Glomerular endothelial cell (primary cell): ENCODE data around the gene DHRS1. TPM values are rescaled to one million over a fixed set of nuclear protein-coding genes. Genes with fewer than 3 reads are reported as not detected.

Experiments used
- DNase-seq: peaks from one replicate; pipeline ENCODE4 v3.0.0-alpha.2; 2011; ENCODE audit warnings: low read depth, low spot score; ENCODE audit errors: extremely low read depth
- total RNA-seq: library from RNA; depleted of rRNA; stranded (reverse); fragments of >200 nt; gene quantifications from 2 replicates; pipeline ENCODE4 v1.2.3, GENCODE V29; 2015

DHRS1 gene
- total RNA-seq, 1 donor from 2014 or later, result 36.1 TPM

DNA sequence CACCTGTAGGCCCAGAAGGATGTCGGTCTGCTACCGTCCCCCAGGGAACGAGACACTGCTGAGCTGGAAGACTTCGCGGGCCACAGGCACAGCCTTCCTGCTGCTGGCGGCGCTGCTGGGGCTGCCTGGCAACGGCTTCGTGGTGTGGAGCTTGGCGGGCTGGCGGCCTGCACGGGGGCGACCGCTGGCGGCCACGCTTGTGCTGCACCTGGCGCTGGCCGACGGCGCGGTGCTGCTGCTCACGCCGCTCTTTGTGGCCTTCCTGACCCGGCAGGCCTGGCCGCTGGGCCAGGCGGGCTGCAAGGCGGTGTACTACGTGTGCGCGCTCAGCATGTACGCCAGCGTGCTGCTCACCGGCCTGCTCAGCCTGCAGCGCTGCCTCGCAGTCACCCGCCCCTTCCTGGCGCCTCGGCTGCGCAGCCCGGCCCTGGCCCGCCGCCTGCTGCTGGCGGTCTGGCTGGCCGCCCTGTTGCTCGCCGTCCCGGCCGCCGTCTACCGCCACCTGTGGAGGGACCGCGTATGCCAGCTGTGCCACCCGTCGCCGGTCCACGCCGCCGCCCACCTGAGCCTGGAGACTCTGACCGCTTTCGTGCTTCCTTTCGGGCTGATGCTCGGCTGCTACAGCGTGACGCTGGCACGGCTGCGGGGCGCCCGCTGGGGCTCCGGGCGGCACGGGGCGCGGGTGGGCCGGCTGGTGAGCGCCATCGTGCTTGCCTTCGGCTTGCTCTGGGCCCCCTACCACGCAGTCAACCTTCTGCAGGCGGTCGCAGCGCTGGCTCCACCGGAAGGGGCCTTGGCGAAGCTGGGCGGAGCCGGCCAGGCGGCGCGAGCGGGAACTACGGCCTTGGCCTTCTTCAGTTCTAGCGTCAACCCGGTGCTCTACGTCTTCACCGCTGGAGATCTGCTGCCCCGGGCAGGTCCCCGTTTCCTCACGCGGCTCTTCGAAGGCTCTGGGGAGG lies 11.3 kb upstream of the DHRS1 start, which contains the start of gene LTB4R:
Gene LTB4R, plus strand, starts transcription at position 857 of the 959 bp plus-strand sequence. CDS start 4,150 bp downstream, outside the sequence.
- DNase-seq, result no peak

DNA sequence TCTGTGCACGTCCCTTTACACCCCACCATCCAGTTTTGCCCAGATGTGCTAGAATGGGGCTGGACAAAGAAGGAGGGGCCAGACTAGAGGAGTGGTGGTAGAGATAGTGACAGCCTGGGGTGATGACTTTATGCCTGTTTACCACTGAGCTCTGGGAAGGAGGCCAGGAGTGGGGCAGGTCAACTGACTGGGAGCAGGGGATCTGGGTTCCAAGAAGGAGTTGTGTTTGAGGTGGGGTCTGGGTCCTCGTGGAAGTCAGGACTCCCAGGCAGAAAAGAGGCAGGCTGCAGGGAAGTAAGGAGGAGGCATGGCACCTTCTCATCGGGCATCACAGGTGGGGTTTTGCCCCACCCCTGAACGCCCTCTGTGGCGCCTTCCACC lies 10.7 kb upstream of the DHRS1 start:
- no peak for DNase-seq

DNA sequence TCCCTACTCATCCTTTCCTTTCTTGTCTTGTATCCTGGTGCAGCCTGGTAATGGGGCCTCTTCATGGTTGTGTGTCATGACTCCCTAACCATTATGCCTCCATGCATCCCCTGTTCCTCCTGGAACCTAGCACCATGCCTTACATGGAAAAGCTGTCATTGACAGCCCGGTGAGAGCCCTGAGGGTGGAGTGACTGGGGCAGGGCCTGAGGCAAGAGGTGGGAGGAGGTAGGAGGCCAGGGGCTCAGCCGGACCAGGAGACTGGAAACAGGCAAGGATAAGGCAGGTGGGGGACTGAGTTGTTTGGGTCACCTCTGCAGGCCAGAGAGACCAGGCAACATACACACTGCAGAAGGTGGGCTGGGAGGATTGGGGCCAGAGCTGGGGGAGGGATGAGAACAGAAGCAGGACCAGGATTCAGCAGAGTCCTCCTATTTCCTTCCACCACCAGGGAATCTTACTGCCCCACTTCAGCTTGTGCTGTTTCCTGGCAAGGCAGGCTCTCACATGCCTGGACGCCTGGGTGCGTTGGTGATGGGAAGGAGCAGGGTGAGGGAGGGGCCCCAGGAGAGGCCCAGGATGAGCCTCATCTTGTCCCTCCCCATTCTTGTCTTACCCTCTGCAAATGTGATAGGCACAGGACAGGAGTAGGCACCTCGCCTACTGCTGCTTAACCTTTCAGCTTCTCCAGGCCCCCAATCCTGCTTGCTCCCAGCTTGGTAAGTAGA lies 10.1 kb upstream of the DHRS1 start, which contains the start of gene LTB4R2:
Gene LTB4R2, plus strand, starts transcription at position 603 of the 727 bp plus-strand sequence. CDS start 525 bp downstream, outside the sequence.
- DNase-seq, result no peak

DNA sequence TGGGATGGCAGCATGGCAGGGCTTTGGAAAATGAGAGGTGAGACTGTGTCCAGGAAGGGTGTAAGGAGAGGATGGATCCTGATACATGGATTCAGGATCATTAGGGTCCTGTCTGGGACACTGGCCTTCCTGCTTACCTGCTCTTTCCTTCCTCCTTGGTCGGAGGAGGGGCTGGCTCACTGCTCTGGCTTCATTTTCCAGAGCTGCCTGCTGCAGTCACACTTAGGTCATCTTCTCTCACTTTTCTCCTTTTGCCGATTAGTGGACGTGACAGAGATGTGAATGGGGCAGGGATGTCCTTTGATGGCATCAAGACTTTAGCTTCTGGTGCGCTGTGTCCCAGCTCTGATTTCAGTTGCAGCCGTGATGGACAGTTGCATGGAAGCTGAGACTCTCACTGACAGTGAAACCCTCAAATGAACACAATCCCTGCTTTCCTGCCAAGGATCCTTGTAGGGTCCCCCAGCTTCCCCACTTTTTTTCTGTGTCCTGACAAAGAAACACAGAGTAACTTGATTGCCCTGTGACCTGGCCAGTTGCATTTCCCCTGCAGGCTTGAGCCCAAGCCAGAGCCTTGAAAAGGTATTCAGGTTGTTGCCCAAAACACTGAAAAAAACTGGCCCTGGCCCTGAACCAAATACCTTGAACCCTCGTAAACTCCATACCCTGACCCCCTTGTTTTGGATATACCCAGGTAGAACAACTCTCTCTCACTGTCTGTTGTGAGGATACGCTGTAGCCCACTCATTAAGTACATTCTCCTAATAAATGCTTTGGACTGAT lies 9.0 kb upstream of the DHRS1 start:
- DNase-seq, result no peak

DNA sequence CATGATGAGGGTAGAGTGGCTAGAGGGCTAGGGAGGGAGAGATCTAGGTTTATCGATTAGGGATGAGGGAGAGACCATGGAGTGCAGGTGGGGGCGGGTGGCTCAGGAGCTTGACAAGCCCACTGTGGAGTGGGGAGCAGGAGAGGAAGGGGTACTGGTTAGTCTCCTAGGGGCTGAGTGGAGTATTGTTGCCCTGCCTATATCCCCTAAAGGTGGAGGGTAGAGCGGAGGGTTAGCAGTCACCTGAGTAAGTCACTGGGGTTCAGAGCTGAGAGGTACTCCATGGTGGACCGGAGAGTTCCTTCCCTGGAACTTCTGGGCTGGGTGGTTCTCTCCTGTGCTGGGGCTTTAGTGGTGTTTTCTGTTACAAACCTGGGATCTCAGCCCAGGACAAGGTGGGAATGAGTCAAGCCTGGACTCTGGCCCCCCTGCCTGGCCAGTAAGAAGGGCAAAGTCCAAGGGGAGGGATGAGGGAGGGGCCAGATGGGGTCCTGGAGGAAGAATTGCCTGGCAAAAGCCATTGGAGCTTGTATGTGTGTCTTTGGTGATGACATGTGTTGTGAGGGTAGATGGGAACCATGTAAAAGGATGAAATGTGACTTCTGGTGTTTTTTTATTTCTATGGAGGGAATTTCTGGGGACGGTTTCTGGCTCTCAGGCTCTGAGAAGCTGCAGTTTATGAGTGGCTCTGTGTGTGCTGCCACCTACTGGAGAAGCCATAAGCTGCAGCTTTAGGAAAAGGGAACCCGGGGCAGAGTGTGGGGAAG lies 8.2 kb upstream of the DHRS1 start, which contains the start of gene CIDEB:
Gene CIDEB, minus strand, starts transcription at position 403 of the 767 bp plus-strand sequence. Its CDS starts 119 bp downstream, at position 284.
- no peak for DNase-seq

DNA sequence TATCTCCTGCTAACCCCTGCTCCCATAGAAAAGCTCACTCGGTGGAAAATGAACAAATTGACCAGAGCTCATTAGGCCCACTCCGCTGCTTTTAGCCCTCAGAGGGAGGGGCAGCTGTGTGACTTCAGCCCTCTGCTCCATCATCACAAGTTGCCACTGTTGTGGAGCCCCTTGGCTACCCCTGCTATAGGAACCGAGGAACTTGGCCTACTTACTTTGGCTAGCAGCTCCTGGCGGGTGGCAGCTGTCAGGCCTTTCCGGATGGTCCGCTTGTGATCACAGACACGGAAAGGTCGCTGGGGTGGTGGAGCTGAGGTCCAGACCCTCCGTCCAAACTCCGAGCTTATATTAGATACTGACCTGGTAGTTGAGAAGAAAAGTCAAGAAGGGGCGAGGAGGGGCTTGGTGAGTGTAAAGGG lies 7.6 kb upstream of the DHRS1 start:
- no peak for DNase-seq

DNA sequence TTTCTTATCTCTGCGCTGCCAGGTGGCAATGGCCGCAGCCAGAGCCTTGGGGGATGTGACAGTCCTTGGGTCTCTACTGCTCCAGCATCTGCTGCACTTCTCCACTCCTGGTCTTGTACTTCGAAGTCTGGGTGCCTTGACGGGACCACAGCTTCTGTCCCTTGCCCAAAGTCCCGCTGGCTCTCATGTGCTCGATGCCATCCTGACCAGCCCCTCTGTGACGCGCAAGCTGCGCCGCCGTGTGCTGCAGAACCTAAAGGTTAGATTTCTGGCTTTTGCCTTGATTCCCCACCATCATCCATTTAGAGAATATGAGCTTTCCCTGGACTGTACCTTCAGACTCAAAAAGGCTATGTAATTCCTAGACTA lies 4.4 kb upstream of the DHRS1 start:
- DNase-seq, result no peak

DNA sequence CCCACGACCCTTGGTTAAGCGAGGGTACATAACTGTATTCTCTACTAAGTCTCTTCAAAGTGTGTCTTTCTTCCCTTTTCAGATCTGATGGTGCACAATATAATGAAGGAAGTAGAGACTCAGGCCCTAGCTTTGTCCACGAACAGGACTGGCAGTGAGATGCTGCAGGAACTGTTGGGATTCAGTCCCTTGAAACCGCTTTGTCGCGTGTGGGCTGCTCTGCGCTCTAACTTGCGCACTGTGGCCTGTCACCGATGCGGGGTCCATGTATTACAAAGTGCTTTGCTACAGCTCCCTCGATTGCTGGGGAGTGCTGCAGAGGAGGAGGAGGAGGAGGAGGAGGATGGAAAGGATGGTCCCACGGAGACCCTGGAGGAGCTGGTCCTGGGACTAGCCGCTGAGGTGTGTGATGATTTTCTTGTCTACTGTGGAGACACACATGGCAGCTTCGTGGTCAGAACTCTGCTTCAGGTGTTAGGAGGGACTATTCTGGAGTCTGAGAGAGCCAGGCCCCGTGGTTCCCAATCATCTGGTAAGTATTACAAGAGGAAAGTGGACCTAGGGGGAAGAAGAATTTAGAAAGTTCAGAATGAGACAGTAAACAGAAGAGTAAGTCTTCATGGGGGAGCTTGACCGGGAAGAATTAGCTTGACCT lies 873 bp upstream of the DHRS1 start:
- no peak for DNase-seq

DNA sequence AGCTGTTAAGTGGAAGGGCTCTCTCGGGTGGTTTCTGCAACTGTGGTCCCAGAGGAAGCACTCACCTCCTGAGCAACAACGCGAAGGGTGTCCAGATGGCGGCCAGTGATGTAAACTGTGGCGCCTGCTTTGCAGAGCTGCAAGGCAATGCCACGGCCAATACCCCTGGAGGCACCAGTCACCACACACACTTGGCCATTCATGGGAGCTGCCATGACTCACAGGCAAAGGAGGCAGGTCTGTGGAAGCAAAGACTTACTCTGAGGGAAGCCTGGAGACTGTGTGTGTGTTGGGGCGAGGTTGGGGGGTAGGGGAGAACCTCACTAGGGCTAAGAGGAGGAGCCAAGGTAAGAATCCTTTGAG lies 707 bp downstream of the DHRS1 start:
- DNase-seq, result no peak

DNA sequence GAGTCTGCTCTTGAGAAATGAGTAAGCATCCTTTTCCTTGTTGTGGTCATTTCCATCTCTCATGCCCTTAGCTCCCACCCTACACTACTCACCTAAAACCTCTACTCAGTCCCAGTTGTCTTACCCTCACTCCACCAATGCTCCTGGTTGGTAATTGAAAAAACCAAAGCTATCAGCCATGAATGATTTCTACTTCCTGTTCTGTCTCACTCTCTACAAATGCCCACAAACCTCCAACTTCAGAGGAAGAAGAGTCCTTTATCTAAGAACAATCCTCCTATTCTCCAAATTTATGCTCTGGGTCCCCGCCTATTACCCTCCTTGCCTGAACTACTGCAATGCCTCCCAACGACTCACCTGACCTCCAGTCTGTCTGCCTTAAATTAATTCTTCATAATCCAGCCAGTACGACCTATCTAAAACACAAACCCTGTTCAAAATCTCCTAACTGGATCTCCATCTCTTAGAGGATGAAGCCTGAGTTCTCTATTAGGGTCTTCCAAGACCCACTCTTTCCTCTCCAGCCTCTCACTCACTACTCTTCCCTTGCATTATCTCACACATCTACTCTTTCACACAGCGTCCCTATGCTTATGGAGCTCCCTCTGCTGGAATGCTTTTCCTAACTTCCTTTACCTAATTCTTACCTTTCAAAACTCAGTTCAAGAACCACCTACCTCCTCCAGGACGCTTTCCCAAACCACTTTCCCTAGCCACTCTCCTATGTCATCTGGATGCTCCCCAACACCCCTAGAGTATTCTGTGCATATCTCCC lies 2.2 kb downstream of the DHRS1 start:
- no peak for DNase-seq

DNA sequence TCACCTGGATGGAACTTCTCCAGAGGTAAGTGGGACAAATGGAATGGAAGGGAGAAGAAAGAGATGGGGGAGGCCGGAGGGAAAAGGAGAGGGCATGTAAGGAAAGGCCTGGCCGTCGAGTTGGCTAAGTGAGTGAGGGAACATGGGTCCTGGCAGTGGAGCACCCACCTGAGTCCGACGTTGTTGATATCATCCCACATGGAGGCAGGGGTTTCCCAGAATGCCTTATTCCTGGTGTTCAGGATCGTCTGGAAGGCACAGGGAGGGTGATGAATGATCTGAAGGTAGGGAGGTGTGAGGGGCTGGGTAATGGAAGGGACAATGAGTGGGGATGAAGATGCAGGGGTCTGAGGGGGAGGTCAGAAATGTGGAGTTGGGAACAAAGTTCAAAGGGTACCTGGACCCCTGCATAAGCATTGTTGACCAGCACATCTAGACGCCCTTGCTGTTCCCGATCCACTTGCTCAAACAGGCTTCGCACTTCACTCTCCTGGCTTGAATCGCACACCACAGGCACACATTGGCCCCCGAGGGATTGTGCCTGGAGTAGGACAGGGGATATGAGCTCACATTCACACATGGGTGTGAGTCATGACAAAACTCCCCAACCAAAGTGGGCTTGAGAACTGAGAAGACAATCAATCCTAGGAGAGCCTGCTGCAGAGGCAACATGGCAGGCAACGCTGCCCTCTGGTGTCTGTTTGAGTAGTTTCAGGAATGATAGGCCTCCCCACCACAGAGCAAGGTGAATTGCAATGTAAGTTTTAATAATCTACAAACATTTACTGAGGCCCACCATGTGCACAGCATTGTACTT lies 3.0 kb downstream of the DHRS1 start:
- DNase-seq, result peak; percentile 87

DNA sequence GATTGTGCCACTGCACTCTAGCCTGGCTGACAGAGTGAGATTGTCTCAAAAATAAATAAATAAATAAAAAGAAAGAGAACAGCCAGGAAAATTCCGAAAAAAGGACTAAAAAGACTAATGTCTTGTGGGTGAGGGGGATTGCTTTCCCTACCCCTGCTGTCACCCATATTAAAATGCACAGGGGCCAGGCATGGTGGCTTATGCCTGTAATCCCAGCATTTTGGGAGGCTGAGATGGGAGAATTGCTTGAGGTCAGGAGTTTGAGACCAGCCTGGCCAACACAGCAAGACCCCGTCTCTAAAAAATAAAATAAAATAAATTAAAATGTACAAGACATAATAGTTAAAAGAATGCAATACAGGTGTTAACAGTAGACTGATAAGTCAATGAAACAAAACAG lies 6.1 kb downstream of the DHRS1 start:
- DNase-seq, result no peak

DNA sequence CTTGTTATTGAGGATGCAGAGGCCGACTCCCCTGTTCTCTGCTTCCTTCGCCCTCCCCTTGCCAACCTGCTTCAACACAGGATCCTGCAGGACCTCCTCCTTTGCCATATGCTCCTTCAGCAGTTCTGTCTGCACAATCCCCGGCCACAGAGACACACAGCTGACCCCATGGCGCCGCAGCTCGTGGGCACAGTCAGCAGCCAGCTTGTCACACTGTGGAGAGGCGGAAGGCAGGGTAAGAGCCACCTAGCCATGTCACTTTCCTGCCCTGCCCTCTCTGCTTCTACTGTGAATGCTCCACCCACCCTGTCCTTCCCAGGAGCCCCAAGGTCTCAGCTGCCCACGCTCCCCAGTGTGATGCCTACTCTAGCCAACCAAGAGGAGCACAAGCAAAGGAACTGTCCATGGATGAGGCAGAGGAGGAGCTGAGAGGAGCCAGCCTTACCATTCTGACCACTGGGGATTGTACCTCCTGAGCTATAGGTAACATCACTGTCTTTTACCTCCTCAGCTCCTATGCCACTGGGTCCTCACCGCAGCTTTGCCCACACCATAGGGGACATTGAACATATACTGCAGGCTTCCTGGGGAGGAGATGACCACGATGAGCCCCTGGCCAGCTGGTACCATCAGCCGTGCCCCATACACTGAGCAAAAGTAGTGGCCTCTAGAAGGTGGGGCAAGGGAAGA lies 7.3 kb downstream of the DHRS1 start:
- DNase-seq, result no peak

DNA sequence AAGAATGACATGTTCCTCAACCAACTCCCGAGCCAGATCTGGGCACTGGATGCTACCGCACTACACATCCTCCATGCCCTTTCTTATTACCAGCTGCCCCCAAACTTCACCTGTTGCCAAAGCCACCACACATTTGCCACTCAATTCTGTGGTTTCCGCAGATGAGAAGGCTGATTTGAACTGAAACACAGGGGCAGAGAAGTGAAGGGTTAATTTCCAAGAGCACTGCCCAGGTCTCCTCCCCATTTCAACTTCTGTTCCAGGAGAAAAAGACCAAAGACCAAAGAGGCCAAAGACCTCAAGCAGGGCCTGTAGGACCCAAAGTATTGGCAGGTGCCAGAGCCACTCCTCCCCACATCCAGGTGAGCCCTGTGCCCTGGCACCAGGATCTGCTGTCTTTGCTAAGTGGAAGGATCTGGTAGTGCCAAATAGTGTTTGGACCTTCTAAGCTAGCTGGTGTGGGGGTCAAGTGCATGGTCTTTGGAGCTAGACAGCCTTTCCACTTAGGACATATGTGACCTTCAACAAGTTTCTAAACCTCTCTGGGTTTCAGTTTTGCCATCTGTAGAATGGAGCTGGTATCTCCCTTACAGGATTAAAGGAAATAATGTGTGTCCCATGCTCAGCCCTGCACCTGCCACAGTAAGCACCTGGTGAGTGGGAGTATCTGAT lies 8.0 kb downstream of the DHRS1 start:
- DNase-seq, result no peak

DNA sequence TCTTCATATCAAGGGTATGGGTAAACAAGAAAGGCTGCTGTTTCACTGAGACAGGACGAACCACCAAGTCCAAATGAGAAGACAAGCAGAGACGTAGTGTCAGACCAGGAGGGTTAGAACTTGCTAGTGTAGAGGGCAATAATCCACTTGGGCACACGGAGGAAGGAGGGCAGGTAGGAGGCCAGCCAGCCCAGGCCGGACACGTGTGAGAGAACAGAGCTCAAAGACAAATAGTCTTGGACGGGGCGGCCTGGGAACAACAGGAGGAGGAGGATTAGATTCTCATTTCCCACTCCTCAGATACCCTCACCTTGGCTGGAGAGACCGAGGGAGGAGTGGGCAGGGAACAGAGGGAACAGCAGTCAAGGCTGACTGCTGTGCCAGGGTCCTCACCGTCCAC lies 8.8 kb downstream of the DHRS1 start:
- DNase-seq, result no peak

DNA sequence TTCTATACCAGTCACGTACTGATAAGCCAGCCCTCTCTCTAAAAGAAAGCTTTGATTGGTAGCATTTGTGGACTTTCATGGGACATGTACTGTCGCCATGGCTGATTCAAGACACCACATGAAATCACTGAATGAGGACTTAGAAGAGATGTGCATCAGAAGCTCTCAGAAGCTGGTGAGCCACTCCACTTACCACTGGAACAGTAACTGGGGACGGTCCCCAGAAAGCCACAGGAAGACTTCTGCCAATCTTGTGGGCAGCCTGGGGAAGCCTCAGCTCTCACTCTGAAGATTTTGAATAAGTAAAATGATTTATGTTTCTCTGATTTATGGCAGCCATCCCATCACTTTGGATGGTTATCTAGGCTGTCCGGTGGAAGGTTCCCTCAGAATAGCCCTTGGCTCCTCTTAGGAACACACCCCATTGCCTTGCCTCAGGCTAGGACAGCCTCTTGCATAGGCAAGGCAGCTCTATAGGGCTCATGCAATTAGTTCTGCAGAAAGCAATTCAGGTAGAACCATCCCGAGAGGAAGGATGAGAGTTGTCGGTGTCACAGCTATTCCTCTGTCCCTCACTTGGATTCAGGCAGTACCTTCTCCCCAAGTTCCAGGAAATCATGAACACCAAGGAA lies 9.8 kb downstream of the DHRS1 start:
- DNase-seq, result no peak
